ENCODE results near the gene SLC4A9.

SLC4A9 gene

DNA sequence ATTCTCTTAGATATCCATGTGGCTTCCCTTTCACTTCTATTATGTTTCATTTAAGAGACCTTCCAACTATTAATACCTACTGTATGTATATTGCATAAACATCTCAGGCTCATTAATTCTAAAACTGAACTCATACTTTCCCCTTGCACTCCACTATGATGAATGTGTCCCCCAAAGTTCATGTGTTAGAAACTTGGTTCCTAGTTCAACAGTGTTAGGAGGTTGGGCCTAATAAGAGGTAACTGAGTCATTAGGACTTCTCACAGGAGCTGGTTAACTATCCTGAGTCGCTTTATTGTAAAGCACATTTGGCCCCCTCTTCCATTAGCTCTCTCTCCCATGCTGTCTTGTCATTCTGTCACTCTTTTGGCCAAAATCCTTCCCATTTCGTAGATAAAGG is 63.6 kb downstream of the SLC4A9 start:
- H3K27me3 ChIP-seq, result no peaks in the 10 kb centered on the region
- no peak overlapping the region for H3K27ac ChIP-seq
- TF ChIP-seq, protein P1, sequence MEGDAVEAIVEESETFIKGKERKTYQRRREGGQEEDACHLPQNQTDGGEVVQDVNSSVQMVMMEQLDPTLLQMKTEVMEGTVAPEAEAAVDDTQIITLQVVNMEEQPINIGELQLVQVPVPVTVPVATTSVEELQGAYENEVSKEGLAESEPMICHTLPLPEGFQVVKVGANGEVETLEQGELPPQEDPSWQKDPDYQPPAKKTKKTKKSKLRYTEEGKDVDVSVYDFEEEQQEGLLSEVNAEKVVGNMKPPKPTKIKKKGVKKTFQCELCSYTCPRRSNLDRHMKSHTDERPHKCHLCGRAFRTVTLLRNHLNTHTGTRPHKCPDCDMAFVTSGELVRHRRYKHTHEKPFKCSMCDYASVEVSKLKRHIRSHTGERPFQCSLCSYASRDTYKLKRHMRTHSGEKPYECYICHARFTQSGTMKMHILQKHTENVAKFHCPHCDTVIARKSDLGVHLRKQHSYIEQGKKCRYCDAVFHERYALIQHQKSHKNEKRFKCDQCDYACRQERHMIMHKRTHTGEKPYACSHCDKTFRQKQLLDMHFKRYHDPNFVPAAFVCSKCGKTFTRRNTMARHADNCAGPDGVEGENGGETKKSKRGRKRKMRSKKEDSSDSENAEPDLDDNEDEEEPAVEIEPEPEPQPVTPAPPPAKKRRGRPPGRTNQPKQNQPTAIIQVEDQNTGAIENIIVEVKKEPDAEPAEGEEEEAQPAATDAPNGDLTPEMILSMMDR (IDR thresholded peaks at IDR 0.05), result no peak
- H3K36me3 ChIP-seq, result no peaks in the 10 kb centered on the region
- H3K4me1 ChIP-seq (ENCODE audit: control insufficient read depth in 1 of 2, insufficient read depth in 1 of 2, low read depth in 1 of 2, low read length in 1 of 2), result peaks cover 0 to 2% of the 10 kb centered on the region in 2 experiments
- H3K4me3 ChIP-seq (ENCODE audit: low read depth in 1 of 2, low read length in 1 of 2), result no peak overlapping the region
- H3K9me3 ChIP-seq, result no peaks in the 10 kb centered on the region

DNA sequence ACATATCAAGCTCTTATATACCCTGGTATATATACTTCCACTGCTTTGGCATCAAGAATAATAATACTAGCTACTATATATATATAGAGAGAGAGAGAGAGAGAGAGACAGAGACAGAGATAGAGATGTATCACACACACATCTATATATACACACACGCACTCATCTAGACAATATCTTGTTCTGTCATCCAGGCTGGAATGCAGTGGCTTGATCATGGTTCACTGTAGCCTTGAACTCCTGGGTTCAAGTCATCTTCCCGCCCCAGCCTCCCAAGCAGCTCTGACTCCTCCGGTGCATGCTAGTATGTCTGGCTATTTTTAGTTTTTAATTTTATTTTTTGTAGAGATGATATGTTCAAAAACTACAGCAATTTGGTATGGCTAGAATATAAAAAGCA is 64.1 kb downstream of the SLC4A9 start:
- no peaks in the 10 kb centered on the region for H3K27me3 ChIP-seq
- TF ChIP-seq, protein P1 (IDR thresholded peaks at IDR 0.05), result no peak
- no peaks in the 10 kb centered on the region for H3K9me3 ChIP-seq
- no peak overlapping the region for H3K4me3 ChIP-seq (ENCODE audit: low read depth in 1 of 2, low read length in 1 of 2)
- H3K4me1 ChIP-seq (ENCODE audit: control insufficient read depth in 1 of 2, insufficient read depth in 1 of 2, low read depth in 1 of 2, low read length in 1 of 2), result peaks cover 0 to 2% of the 10 kb centered on the region in 2 experiments
- H3K27ac ChIP-seq, result no peak overlapping the region
- no peaks in the 10 kb centered on the region for H3K36me3 ChIP-seq

Data from neutrophil (primary cell).